Right hindlimb (tissue), 1 donor: ENCODE results near the gene STX4.

Experiments used
- DNase-seq: peaks from one replicate; pipeline ENCODE4 v3.0.0-alpha.2; 2018

The STX4 gene, protein sequence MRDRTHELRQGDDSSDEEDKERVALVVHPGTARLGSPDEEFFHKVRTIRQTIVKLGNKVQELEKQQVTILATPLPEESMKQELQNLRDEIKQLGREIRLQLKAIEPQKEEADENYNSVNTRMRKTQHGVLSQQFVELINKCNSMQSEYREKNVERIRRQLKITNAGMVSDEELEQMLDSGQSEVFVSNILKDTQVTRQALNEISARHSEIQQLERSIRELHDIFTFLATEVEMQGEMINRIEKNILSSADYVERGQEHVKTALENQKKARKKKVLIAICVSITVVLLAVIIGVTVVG

DNA sequence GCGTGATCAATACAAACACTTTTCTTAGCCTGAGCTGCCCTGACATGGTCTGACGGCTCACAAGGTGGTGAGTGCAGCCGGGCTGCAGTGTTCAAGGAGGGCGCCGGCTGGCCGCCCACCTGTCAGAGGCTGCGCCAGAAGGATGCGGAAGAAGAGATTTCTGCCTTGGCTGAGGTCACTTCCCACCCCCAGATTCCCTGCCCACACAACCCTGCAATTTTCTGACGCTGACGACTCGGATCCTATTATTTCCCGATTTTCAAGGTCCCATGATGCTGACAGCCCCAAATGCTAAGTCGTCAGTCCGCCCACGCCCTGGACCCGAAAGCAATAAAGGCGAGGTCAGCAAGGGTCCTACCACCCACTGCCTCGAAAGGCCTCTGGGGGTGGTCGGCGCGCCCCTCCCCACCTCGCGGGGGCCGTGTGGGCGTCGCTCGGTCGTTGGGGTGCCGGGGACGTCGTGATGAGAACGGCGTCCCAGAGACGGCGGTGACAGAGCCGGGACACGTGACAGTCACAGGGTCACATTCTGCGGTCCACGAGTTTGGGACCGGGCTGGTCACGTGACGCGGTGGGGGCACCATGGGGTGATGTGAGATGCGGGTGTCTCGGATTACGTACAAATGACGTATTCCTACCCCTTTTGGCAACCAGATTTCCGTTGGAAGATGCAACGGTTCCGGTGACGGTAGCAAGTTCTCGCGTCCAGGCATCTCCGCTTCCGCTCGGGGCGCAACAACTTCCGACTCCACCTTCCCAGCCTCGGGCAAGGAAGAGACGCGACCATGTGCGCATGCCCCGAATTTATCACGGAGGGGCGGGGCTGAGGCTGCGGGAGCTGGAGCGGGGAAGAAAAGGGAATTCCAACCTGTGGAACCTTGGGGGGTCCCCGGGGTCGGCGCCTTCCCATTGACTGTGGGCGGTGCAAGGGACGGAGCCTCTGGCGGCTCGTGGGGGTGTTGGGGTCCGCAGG lies at the start of gene STX4:
Gene STX4 (plus strand): TSS at position 823 of the 973 bp plus-strand sequence. CDS start 248 bp downstream, outside the sequence.
- peak; percentile 98 for DNase-seq

DNA sequence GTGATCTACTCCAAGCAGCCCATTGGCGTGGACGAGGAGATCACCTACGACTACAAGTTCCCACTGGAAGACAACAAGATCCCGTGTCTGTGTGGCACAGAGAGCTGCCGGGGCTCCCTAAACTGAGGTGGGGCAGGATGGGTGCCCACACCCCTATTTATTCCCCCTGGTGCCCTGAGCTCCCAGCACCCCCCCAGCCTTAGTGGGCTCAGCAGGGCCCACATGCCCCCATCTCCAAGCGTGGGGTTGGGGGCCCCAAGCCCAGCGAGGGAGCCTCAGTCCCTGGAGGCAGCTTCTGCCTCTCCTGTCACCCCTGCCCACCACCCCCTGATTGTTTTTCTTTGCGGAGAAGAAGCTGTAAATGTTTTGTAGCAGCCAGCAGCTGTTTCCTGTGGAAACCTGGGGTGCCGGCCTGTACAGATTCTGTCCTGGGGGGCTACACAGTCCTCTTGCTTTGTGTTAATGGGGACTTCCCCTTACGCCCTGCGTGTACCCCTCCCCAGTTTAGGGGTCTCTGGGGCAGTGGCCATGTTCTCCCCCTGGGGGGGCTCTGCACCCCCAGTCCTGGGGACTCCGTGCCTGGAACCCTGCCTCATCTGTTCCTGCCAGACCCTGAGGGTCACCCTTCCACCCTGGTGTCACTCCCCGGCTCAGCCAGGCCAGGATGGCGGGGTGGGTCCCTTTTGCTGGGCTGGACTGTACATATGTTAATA lies 49.3 kb upstream of the STX4 start:
- no peak for DNase-seq

DNA sequence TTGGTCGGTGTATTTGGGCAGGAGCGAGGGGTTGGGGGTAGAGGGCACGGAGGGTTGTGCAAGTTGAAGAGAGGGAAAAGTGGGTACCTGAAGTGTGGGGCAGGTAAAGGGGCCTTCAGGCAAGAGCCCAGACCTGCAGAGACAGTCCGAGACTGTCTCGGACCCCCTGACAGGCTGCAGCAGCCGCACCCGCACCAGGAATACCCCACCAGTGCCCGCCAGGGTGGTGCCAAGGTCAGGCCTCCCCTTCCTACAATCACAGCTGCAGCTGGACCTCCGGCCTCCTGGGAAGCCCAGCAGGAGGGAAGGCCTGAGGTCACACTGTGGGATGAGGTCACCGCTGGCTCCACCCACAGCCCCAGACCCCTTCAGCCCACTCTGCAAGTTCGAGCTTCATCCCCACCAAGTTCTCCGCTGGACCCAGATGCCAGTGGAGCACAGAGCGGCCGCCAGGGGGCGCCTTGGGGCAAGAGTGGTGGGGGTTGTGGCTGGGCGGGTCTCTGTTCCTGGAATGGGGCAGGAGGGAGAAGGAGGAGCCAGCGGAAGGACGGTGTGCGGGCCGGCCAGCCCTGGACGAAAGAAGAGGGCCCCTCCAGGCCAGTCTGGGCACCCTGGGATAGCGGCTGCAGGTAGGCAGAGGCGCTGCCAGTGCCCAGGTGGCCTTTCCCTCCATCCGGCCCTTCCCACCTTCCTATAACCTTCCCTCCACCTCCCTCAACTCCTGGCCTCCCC lies 48.5 kb upstream of the STX4 start, which contains the start of gene HSD3B7:
Gene HSD3B7 (plus strand): TSS at position 539 of the 732 bp plus-strand sequence. CDS start 452 bp downstream, outside the sequence.
- DNase-seq, result peak; percentile 92

DNA sequence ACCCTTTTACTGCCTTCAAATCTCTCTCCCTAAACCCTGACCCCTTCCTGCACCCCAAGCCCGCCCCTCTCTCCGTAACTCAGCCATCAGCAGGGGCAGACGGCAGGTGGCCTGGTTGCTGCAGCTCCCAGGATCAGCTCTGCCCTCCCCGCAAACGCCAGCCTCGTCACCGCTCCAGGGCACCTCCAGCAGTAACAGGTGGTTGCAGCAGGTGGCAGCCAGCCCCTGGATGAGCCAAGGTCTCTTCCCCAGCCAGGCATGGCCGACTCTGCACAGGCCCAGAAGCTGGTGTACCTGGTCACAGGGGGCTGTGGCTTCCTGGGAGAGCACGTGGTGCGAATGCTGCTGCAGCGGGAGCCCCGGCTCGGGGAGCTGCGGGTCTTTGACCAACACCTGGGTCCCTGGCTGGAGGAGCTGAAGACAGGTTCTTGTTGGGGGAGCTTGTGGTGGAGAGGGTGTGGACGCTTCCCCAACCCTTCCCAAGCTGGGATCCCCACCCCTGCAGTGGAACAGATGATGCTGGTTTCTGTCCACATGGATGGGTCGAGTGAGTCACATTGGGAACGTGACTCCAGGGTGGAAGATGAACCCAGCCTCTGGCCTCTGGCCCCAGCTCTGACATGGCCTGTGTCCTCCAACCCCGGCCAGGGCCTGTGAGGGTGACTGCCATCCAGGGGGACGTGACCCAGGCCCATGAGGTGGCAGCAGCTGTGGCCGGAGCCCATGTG lies 47.8 kb upstream of the STX4 start:
- no peak for DNase-seq

DNA sequence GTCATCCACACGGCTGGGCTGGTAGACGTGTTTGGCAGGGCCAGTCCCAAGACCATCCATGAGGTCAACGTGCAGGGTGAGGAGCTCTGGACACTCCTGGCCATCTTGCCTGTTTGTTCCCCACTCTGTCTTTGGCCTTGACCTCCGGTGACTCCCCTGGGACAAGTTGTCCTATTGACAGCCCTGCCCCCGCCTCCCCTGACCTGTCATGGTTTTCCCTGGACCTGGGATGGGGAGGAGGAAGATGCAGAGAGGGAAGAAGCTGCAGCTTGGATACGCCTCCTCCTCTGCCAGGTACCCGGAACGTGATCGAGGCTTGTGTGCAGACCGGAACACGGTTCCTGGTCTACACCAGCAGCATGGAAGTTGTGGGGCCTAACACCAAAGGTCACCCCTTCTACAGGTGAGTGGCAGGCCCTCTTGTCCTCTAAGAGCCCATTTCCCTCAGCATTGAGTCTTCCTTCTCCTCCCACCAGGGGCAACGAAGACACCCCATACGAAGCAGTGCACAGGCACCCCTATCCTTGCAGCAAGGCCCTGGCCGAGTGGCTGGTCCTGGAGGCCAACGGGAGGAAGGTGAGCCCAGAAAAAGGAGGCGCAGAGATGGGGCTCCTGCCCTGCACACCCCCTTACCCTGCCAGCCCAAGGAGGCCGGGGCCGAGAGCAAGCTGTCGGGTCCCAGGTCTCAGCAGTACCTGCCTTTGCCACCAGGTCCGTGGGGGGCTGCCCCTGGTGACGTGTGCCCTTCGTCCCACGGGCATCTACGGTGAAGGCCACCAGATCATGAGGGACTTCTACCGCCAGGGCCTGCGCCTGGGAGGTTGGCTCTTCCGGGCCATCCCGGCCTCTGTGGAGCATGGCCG lies 47.0 kb upstream of the STX4 start:
- no peak for DNase-seq

DNA sequence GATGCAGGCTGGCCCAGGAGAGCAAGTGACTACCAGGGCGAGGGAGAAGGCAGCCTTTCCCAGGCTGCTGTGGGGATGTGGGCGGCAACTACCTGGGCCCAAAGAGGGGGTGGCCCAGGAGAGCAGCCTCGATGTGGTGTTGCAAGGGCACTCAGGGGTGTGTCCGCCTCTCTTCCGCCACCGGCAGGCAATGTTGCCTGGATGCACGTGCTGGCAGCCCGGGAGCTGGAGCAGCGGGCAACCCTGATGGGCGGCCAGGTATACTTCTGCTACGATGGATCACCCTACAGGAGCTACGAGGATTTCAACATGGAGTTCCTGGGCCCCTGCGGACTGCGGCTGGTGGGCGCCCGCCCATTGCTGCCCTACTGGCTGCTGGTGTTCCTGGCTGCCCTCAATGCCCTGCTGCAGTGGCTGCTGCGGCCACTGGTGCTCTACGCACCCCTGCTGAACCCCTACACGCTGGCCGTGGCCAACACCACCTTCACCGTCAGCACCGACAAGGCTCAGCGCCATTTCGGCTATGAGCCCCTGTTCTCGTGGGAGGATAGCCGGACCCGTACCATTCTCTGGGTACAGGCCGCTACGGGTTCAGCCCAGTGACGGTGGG lies 45.7 kb upstream of the STX4 start:
- DNase-seq, result no peak

DNA sequence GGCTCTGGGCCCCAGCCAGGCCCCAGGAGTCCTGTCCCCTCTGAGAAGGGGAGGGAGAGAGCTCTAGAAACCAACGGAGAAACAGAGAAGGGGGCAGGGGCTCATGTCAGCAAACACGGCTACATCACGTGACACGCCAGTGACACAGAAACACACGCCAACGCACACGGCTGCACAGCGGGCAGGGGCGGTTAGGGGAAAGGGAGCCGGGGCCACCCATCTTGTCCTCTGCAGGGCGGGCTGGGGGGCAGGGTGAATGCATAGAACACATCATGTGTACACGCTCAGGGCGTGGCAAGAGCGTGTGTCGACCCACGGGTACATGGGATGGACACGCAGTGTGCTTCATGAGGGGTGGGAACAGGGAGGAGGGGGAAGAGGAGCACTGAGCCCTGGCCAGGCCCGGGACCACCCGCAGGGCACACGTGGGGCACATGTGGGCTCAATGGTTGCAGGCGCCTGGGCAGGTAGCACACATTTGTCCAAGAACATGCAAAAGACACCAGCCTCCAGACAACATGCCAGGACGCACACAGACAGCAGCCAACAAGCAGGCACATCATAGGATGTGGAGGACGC lies 43.8 kb upstream of the STX4 start:
- DNase-seq, result no peak

DNA sequence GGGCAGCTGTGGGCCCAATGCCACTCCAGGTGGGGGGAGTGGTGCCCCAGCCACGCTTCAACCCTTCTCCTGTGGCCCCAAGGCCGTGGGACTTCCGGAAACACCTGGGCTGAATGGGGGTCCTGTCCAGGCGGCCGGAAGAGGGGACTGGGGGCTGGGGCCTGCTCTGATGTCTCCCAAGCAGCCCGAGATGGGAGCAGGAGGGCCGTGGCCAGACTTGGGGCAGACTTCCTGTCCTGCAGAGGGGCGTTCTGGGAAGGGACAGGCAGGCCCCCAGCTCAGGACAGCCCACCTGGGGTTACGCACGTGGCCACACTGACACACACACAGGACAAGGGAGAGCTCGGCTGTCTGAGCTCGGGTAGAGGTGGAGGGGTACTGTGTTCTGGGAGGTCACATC lies 43.3 kb upstream of the STX4 start:
- no peak for DNase-seq

DNA sequence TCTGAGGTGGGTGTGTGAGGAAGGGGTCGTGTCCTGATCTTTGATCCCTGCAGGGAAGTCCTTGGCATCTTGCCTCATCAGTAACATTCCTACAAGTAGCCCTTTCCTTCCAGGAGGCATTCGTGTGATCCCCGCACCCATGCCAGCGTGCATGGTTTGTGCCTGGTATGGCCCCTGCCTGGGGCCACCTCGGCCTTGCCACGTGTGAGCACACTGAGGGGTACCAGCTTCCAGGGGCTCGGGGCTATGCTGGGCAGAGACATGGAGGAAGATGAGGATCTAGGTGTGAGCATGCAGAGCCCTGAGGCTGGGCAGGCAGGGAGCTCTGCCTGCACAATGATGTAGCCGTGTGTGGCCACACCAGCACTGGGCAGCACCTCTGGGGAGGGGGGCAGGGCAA lies 42.3 kb upstream of the STX4 start:
- no peak for DNase-seq

DNA sequence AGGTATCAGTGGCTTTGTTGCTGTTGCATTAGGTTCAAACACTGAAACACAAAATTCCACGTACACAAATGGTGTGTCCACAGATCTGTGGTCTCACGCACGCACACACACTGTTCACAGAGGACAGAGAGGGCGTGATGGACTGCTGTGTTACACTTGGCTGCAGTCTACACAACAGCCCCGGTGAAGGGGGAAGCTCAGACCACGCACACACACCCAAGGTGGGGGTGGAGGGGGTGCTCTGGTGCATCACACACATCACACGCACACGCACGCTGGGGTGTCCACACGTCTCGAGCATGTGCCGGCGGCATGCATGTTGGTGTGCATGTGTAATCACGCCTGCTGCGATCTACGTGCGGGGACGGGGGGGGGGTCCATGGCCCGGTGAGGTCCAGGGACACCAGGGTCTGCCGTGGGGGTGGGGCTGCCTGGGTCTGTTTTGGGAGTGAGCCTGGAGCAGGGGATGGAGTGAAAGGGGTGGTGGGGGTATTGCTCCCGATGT lies 41.0 kb upstream of the STX4 start:
- no peak for DNase-seq

DNA sequence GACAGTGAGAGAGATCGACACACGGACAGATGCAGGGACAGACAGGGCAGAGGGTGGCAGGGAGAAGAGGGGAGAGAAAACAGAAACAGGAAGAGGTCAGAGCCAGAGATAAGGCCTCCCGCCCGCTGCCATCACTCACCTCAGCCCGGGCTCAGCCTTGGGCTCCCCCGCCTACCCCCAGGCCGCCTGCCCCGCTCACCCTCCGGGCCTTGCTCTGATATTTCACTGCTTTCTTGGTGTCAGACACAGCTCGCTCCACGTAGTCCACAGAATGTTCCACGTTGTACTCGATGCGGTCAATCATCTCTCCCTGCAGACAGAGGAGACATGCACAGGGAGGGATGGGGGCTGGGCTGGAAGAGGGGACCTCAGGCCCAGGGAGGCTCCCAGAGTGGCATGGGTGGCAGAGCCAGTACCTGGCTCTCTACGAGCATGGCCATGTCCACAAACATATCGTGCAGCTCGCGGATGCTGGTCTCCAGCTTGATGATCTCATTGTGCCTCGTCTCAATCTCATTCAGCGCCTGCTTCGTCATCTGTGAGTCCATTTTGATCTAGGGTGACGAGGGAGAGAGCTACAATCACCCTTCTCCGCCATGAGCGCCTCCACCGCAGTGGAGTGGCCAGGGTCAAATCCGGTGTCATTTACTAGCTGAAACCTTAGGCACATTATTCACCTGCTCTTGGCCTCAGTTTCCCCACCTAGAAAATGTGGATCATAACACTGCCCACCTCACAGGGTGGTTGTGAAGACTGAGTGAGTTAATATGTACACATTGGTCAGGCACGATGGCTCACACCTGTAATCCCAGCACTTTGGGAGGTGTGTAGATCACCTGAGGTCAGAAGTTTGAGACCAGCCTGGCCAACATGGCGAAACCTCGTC lies 40.2 kb upstream of the STX4 start:
- no peak for DNase-seq

DNA sequence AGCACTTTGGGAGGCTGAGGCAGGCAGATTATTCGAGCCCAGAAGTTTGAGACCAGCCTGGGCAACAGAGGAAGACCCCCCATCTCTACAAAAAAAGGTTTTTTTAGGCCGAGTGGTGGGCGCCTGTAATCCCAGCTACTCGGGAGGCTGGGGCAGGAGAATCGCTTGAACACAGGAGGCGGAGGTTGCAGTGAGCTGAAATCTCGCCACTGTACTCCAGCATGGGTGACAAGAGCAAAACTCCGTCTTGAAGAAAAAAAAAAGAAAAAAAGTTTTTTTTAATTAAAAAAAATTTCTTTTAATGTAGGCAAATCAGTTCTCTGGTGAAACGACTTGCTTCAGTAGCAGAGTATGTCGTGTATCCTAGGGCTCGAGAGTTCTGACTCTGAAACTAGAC lies 37.4 kb upstream of the STX4 start:
- no peak for DNase-seq

DNA sequence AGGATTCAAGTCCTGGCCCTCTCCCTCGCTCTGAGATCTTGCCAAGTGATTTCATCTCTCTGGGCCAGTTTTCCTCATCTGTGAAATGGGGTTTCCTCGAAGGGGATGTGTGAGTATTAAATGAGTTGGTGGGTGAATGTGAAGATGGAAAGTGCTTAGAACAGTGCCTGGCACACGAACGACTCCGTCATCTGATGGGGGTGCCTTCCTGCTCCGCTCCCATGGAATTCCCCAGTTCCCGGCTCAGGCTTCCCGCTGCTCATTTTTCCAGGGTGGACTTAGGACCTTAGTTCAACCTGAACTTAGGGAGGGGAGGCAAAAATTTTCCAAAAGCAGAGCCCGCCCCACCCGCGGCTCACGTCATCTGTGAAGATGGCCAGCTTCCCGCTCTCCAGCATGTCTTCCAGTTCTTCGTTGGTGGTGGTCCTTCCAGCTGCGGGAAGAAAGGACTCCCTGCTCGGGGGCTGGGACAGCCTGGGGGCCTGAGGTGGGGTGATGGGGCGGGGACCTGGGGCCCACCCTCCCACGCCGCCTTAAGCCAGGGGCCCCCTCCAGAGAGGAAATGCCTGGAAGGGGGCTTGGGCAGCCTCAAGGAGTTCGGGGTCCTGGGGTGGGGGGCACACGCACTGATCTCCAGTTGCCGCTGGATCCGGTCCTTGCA lies 36.9 kb upstream of the STX4 start:
- peak; percentile 63 for DNase-seq

DNA sequence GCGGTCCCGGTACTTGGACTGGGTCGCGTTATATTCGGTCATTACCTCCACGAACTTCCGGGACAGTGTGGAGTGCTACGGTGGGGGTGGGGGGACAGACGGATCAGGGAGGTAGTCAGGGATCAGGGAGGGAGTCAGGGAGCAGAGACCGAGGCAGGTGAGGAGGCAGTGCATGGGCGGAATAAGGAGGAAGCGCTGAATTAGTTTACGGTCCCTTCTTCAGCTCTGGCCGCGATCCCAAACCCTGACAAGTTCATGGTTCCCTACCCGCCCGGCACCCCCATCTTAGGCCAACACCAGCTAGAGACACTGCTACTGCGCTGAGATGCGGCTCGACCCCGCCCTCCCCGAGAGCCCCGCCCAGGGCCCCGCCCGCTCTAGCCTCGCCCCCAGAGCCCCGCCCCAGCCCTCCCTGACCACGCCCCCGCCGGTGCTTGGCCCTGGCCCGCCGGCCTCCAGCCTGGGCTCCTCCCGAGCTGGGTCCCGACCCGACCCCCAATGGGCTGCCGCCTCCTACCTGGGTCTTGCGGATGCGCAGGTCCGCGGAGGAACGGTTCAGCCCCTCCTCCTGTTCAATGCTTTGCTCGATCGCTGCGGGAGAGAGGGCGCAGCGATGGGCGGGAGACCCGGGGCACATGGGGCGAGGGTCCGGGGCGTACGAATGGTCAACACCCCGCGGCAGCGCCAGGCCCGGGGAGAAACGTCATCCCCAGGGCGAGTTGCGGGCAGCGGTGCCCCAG lies 36.2 kb upstream of the STX4 start:
- DNase-seq, result peak; percentile 66

DNA sequence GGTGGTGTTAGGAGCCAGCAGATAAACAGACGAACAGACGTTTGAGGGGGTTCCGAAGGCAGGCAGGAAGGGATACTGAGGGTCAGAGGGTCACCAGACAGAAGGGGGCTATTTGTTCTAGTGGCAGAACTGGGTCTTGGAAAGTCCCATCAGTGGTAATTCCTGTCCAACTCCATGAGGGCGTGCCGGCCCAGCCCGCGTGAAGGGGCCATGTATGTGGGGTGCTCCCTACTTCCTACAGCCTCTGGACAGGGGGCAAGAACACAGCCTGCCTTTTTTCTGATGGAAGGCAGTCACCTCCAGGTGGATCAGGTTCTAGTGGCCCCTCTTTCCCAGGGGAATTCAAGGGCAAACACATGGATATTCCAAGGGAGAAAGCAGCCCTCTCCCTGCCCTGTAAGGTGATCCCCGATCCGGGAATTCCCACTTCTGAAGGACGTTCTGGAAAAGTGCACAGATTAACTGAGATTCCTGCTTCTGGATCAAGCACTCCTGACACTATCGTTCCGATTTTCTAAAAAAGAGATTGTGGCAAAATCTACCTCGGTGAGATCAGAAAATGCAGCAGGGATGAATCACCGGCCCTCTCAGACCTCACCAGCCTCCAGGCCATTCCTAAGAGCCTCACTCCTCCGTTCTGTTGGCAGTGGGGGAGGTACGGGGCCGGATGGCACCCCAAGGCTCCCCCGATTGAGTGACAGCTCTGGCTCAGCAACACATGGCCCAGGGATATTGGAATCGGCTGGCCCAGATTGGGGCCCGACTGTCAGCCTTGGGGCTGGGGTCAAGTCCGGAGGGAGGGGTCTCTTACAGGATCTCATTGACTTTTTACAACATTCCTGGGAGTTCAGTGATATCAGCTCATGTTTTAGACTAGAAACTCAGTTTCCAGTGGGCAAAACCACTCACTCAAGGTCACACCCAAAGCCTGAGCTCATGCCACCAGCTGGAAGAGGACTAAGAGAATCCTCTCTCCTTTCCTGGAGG lies 35.3 kb upstream of the STX4 start:
- DNase-seq, result no peak
